GM18520 (cell line): Measurements from ENCODE around the gene ODF4.
"Not testable (repeated sequence)": the region's sequence is repeated elsewhere in the genome, so short reads cannot be mapped to it uniquely, and the experiment has no call there.

Experiments
- ATAC-seq: cut with Tn5 transposase; IDR thresholded peaks from one replicate; pipeline ENCODE4 v1.9.1; 2021; ENCODE audit not compliant: unreplicated experiment

Gene ODF4

DNA sequence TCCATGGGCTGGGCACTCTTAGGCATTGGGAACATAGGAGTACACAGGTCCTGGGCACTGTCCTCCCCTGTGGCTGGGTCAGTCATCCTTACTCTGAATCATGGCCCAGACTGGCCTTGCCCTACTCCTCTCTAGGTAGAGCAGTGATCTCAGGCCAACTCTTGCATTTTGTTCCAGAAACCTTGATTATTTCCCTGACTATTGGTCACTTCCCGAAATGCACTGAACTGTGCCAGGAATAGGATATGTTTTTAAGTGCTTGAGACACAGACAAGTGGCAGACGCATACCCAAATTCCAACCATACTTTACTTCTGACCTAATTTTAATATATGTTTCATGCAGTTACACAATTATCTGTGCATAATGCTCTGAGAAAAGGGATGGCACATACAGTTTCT lies 26.6 kb downstream of the ODF4 start:
- ATAC-seq = no peak

DNA sequence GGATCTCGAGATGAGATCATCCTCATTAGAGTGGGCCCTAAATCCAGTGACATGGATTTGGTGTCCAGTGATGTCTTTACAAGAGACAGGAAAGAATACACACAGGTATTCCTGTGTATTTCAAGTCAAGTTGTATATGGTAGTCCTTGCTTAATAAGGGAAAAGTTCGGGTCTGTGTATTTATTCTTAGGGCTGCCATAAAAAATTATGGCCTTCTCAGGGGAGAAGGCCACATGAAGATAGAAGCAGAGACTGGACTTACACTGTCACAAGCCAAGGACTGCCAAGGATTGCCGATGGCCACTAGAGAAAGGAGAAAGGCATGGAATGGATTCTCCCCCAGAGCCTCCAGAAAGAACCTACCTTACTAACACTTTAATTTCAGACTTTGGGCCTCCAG lies 28.6 kb downstream of the ODF4 start:
- ATAC-seq = no peak

DNA sequence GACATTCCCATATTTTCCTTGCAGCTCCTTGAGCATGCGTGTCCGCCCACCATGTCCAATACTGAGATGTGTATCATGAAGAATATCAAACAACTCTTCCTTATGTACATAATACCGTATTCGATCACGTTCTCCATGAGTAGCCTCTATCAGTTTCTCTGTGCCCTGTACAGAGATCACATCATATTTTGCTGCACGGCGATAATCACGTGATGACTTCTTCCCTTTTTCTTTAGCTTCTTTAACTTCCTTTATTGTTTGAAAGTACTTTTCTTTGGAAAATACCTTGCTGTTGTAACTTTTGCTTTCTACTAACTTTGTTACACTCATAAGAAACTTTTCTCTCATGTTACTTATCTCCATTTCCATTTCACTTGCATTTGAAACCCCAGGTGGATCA lies 30.3 kb downstream of the ODF4 start:
- ATAC-seq = no peak

DNA sequence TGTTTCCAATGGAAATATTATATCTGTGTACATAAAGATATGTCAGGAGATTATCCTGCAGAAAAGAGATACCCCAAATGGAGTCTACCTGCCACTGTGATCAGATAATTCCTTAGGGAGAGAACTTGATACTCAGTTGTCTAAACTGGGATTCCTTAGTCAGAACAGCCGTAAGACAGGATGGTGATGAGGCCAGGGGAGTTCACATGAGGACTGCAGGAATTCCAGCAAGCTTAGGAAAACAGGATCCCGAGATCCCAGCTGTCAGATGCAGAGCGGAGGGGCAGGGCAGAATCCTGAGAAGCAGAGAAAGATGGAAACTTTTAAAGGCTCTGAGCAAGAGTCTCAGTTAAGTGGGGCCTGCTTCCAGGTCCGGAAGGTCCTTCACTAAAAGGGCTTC lies 32.1 kb downstream of the ODF4 start:
- ATAC-seq = no peak

DNA sequence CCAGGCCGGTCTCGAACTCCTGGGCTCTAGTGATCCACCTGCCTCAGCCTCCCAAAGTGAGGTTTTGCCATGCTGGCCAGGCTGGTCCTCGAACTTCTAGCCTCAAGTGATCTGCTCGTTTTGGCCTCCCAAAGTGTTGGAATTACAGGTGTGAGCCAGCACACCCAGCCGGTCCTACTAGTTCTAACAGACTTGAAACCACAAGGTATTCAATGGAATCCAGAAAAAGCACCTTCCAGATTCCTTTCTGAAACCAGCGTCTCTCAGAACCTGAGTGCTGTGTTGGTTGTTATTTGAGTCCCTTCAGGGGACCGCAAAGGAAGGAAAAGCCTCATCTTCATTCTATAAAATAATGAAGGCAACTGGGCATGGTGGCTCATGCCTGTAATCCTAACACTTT lies 32.8 kb downstream of the ODF4 start:
- no peak for ATAC-seq

DNA sequence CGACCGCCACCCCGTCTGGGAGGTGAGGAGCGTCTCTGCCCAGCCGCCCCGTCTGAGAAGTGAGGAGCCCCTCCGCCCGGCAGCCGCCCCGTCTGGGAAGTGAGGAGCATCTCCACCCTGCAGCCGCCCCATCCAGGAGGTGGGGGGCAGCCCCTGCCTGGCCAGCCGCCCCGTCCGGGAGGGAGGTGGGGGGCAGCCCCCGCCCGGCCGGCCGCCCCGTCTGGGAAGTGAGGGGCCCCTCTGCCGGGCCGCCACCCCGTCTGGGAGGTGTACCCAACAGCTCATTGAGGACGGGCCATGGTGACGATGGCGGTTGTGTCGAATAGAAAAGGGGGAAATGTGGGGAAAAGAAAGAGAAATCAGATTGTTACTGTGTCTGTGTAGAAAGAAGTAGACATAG lies 34.2 kb downstream of the ODF4 start:
- not testable (repeated sequence) for ATAC-seq

DNA sequence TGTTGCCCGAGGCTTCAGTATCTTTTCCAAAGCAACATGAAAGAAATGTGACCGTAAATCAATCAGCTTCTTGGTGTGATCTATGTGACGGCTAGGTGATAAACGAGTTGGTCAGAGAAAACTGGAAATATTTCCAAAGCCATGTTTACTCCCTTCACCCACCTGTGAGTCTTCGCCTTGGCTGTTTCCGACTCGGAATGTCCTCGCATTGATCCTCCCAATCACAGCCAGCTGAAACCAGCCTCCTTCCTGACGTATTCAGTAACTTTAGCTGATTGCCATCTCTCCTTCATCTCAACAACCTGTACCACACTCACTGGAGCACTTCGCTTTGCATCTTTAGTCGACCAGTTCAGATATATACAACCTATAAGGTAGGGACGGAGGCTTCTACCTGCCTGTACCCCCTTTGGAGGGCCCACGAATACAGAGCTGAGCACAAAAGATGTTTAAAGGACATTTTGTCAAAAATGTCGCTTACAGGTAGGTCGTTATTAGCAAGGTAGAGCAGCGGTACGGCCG lies 36.2 kb downstream of the ODF4 start:
- ATAC-seq = no peak

DNA sequence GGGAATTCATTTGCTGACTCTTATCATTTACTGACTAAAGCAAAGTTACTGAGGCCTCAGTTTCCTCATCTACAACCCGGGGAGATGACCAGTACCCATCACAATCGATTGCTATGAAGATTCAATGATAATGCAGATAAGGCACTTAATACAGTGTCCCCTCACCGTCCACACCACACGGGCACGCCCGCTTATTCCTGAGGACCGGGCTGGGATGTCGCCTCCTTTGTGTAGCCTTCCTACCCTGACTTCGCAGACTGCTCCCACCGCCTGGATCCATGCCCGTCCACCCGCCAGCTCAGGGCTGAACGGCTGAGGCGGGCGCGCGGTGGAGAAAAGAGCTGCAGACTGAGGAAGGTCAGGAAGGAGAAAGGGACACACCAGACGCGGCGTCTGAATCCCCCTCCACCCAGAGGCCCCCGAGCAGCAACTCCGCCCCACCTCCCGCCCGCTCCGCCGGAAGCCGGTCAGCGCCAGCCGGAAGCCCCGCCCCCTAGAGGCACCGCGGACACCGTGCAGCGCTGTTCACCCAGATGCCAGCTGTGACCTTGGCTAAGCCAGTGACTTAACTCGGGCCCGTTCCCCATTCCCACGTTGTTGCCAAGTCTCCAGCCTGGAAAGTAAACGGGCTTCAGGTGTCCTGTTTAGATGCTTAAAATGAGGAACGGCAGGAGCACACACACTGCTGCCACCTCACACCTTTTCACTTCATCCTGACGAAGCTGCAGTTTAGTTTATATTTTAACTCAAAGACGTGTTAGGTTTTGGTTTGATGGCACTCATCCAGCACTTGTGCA lies 36.8 kb downstream of the ODF4 start, which contains the start of gene KRABD2:
Gene KRABD2 (minus strand): TSS at position 434 of the 797 bp plus-strand sequence.
- peak; percentile 78 for ATAC-seq

DNA sequence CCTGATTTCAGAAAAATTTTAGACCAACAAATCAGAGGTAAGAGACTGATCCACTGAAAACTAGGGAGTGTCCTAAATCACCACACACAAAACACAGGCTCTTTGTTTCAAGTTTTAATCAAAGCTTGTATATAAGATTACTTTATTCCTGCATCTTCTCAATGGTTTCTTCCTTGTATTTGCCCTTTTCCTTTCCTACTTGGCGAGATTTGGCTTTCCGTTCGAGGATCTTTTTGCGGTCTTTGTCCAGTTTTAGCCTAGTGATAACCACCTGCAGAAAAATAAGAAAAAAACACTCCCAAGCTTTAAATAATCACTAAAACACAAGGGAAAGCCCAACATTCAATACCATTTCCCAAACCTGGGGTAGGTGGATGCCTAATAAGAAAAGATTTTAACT lies 37.8 kb downstream of the ODF4 start:
- no peak for ATAC-seq

DNA sequence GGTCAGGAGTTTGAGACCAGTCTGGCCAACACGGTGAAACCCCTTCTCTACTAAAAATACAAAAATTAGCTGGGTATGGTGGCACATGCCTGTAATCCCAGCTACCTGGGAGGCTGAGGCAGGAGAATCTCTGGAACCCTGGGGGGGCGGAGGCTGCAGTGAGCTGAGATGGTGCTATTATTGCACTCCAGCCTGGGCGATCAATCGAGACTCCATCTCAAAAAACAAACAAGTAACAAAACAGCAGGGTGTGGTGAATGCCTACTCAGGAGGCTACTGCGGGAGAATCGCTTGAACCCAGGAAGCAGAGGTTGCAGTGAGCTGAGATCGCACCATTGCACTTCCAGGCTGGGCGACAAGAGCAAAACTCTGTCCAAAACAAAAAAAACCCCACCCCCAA lies 38.5 kb downstream of the ODF4 start:
- ATAC-seq = not testable (repeated sequence)

DNA sequence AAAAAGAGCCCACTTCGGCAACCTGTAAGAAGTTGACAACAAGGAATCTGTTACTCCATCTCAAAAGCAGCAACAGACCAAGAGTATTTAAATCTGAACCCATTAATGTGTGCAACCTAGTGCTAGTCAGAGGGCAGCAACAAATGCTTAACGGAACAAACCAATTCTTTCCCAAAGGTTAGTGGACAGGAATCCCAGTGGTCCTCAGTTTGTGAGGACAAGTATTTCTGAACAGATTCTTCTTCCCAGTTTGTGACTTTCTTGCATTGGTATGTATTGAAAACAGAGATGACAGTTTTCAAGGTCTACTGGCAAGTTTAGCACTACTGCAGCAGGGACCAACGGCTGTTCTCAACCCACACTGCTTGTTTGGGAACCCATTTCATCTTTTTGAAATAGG lies 40.4 kb downstream of the ODF4 start:
- ATAC-seq = no peak

DNA sequence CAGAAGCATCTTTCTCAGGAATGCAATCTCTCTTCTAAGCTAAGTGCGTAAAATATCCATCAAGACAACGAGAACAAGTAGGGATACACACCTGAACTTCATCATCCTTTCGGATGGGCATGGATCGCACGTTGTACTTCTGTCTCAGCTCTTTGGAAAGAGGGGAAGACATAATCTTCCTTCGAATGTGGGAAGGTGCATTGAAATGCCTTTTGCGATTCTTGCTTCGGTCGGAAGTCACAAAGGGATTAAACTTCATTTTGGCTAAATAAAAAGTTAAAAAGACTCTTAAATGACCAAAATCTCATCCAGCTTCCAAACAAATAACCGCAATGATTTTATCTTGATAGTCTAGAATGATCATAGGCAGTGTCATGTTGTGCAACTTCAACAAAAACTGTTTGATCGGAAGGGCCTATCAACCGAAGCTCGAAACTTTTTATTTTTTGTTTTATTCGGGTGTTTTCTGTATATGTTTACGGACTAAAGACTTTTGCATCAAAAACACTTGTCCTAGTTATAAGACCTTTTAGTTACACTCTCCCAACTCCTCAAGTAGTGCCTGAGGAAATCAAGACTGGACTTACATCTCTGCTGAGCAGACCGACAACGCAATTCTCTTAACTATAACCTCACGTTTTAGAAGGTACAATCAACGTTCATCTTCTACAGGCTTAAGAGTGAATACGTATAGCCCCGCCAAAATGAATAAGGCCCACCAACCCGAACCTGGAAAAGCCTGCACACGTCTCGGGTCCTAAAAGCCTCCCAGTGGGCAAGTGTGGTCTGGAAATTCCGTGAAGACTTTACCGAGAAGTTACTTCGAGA lies 42.6 kb downstream of the ODF4 start:
- no peak for ATAC-seq

DNA sequence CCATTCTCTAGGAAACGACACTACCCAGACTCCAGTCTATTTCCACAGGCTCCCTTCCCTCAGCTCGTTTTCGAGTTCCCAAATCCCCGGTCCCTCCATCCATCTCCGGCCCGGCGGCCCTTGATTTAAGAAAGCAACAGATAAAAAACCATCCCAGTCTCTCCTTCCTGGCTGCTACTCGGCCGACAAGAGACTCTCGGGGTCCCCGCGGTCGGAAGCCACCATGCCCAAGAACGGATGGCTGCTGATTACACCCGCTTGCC lies 43.2 kb downstream of the ODF4 start:
- no peak for ATAC-seq

DNA sequence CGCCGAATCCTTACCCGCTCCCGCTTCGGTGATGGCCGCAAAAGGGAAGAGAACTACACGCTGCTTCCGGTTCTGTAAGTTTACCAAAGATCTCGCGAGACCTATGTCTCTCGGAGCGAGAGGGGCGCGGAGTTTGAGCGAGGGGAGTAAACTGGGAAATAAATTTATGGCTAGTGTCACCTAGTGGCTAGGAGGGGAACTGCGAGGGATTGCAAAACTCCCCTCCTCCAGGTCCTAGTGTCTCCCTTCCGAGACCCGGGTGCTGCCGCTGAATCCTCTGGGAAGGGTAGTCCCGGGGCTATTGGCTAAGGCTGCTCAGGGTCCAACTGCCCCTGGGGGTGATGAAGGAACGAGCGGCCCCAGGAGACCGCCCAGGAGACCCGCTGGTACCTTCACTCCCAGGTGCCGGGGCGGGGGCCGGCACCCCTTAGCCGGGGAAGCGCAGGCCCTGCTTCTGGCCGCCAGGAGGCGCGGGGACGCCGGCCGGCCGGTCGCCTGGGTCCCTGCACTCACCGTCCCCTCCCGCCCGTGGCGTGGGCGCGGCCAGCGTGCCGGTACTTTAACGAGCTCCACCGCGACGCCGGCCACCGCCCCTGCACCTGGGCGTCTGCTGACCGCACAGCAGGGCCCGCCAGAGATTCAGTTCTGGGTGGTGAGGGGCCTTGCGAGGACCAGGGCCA lies 43.6 kb downstream of the ODF4 start, which contains the start of gene RPL26:
Gene RPL26 (minus strand): TSS at position 51 of the 680 bp plus-strand sequence. CDS start 883 bp downstream, outside the sequence.
- peak; percentile 86 for ATAC-seq

DNA sequence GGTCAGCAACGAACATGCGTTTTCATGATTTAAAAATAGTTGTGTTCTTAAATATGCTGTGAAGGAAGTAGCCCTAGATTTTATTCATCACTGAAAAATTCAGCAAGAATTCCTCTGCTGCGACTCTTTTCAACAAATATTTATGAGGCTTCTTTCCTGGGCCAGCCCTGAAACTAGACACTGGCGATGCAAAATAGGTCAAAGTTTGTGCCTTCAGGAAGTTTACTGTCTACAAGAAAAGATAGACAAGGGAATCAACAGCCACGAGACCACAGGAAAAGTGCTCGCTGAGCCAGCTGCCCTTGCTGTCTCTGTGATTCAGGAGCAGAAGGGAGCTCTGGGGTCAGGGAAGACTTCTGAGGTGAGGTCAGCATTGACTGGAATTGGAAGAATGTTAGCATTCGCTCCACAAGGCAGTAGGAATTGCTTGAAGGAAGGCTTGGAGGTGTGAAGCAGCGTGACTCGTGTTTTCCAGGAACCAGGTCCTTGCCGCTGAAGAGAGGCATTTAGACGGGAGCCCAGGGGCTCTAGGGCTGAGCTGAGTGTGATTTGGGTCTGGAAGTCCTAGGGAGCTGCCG lies 45.2 kb downstream of the ODF4 start:
- ATAC-seq = no peak

DNA sequence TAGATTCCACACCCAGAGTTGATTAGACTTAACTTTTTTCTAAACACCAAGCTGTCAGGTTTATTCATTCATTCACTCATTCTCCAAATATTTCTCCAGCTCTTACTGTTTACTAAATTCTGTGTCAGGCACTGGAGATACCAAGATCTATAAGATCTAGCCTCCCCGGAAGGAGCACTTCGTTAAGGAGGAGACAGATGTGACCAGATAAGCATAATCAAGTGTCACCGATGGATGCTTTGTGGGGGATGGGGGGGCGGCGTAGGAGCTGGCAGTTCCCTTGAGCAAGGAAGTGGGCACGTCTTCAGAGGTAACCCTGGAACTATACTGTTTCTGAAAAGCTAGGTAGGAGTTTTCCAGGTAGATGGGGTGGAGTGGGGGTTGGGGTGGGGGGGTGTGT lies 47.2 kb downstream of the ODF4 start:
- ATAC-seq = no peak

DNA sequence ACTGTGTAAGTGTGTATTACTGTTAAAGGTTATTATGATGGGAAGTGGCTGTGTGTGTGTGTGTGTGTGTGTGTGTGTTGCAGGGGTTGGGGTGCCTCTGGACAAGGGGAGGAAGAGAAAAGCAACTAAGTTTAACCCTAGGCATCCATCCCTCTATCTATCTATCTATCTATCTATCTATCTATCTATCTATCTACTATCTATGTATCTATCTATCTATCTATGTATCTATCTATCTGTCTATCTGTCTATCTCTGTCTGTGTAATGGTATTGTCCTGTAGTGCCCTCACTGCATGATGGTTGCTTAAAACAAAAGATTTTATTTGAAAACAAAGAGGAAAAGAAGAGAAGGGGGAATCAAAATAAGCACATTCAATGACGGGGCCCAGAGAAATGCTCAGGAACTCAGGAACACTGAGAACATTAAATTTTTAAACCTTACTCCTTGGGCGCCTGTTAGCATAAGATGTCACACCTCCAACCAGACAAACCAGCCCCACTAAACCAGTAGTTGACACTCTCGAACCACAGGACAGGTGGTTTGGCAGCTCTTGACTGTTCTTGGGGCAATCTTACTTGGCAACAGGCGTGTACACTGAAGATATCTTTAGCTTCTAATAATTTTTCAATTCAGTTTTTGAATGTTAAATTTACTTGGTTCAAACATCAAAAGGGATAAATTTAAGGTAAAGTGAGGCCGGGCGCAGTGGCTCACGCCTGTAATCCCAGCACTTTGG lies 48.4 kb downstream of the ODF4 start:
- no peak for ATAC-seq

DNA sequence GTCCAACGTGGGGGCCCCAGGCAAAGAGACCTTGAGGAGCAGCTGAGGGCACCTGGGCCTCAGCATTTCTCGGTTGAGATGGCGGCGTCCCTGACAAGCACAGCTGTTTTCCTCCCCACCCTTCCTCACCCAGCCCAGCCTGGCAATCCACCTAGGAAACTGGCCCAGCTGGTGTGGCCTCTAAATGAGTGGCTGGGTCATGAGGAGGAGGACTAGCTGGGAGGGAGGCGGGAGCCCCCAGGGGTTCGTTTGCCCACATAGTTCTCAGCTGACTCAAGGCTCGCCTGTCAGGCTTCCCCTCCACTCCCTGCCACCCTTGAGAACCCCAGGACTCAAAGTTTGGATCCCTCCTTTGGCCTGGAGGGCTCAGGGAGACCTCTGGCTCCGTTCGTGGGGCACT lies 52.1 kb downstream of the ODF4 start:
- ATAC-seq = no peak

DNA sequence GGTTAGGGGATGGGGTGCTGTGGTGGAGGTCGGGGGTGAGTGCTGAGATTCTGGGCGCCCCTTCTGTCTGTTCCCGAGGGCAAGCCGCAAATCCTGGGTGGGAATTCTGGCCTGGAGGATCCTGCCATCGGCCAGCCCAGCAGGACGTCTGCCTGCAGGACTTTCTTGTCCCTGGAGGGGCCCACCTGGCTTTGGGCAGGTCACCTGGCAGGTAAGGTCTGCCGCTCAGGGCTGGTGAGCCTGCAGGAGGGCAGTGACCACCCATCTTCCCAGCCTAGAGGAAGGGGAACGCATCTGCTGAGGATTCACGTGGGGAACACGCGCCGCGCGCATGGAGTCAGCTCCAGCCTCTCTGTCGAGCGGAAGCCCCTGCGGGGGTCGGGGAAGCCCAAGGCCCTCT lies 52.6 kb downstream of the ODF4 start:
- ATAC-seq = no peak

DNA sequence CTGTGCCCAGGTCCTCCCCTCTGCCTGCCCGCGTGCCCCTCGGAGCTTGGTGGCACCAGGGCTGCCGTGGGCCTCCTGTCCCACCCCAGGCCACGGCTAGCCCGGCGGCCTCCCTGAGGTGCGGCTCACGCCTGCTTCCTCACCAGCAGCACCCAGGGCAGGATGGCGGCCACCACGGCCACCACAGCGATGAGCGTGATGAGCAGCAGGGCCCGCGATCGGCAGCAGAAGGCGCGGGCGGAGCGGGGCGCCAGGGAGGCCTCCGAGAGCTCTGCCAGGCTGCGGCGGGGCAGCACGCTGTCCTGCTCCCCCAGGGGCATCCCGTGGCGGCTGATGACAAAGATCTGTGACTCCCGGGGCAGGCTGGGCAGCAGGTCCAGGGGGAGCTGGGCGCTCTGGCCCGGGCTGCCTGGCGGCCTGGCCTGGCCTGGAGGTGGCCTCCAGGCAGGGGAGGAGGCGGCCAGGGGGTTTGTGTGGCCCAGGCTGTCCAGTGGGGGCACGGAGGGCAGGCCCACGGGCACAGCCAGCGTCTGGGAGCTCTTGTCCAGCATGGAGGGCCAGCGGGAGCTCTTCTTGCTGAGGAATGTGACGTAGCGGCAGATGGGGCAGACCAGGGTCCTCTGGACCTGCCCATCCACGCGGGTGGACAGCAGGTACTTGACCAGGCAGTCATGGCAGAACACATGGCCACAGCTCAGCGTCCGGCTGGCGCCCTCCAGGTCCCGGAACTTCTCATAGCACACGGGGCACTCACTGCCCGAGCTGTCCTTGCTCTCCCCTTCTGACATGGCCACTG lies 53.2 kb downstream of the ODF4 start:
- no peak for ATAC-seq
